Effector CD8-positive, alpha-beta T cell (primary cell): ENCODE results near the gene G6PC3.

ENCODE experiments used
- DNase-seq: peaks from one replicate; lab custom pipeline; 2025; lab: John Stamatoyannopoulos, UW

G6PC3 gene

DNA sequence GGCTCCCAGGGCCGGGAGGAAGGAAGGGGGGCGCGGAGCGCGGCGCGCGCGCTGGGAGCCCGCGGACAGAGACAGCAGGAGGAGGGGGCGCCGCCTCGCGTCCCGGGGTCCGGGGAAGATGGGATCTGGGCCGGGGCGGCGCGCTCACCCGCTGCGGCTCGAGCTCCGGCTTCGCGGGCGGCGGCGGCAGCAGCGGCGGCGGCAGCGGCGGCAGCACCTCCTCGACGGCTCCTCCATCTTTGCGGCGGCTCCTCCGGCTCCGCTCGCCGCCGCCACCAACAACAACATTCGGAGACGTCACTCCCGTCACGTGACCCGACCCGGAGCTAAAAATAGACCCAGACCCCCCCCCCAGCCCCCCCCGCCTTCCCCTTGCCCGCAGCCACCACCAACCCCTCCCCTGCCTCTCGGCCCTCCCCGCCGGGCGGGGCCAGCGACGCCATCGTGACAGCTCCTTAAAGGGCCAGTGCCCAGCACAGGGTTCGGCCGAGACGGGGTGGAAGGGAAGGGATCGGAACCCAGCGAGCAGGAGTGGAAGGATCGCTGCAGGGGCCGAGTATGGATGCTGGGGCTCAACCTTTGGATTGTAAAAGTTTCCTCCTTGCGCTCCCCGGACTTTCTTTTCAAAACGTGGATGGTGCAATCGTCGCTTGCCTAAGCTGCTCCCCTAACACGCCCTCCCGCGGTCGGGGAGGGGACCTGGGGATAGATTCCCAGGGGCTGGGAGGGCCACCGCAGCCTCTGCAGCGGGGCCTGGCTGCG lies 53.0 kb downstream of the G6PC3 start, which contains the start of gene HDAC5:
TSS of gene HDAC5 (minus strand) at position 286 of the 762 bp plus-strand sequence. CDS start 6,126 bp downstream, outside the sequence.
- DNase-seq = peak; percentile 94

- DNase-seq = no peak
These were observed 53.5 kb downstream of the G6PC3 start for GRCh38 chr17:44124118-44124438.
